Esophagus squamous epithelium (tissue), 5 donors: Measurements from ENCODE around the gene AMBP. TPM values are rescaled to one million over a fixed set of nuclear protein-coding genes. Genes with fewer than 3 reads are reported as not detected.

Experiments
- DNase-seq: peaks from one replicate; lab custom pipeline; 2025; lab: John Stamatoyannopoulos, UW
- H3K27ac ChIP-seq, 4 donors: fragments of 200-600 bp; sonication (generic); one replicate each; pipeline ENCODE4 v1.5.1; 2016 to 2019; ENCODE audit warnings: mild to moderate bottlenecking in 1 of 4
- H3K27me3 ChIP-seq, 4 donors: fragments of 200-600 bp; sonication (generic); 1 replicate in 3 of 4; 2 replicates in 1 of 4; pipeline versions ENCODE4 v1.5.1 to v1.6.0; 2017 to 2021; ENCODE audit warnings: antibody characterized with exemption in 1 of 4
- H3K36me3 ChIP-seq, 3 donors: fragments of 200-600 bp; sonication (generic); one replicate each; pipeline ENCODE4 v1.5.1; 2016 to 2019
- H3K4me1 ChIP-seq, 3 donors: fragments of 200-600 bp; sonication (generic); one replicate each; pipeline ENCODE4 v1.5.1; 2017 to 2019
- H3K4me3 ChIP-seq, 4 donors: fragments of 200-600 bp; sonication (generic); 1 replicate in 3 of 4; 2 replicates in 1 of 4; pipeline ENCODE4 v1.5.1; 2016 to 2019; ENCODE audit warnings: mild to moderate bottlenecking in 2 of 4, moderate library complexity in 1 of 4
- H3K9me3 ChIP-seq, 3 donors: fragments of 200-600 bp; sonication (generic); one replicate each; pipeline ENCODE4 v1.5.1; 2016 to 2019
- CTCF ChIP-seq, 6 experiments: fragments of 450-650 bp in 4 of 6; fragments of 200-600 bp in 2 of 6; sonication (generic) in 2 of 6; IDR thresholded peaks; one replicate each; pipeline ENCODE4 v1.5.1; 2016 to 2019; ENCODE audit warnings: antibody characterized with exemption in 6 of 6, mild to moderate bottlenecking in 4 of 6, moderate library complexity in 4 of 6
- POLR2A ChIP-seq, 4 donors: fragments of 450-650 bp; IDR thresholded peaks; one replicate each; pipeline ENCODE4 v1.6.1; 2017; ENCODE audit warnings: antibody characterized with exemption in 4 of 4, mild to moderate bottlenecking in 4 of 4, moderate library complexity in 3 of 4
- WGBS, 2 donors: methylation state at CpG; one replicate each; pipeline ENCODE4 v1.1.5; 2018; 5-methylcytosine and 5-hydroxymethylcytosine counted together
- intact Hi-C: fragments of 100-400 bp; cut with DNase I; formaldehyde crosslinking; loops from one replicate; pipeline ENCODE4 v1.15.0; 2022
- total RNA-seq, 4 donors: library from RNA; depleted of rRNA; stranded (reverse); fragments of >200 nt; gene quantifications; one replicate each; pipeline ENCODE4 v1.1.0, GENCODE V29; 2016
- donor health status: DM: yes; HTN: yes; CAD: no.

AMBP gene
- total RNA-seq, 4 donors from 2014 or later, result 0.19 to 2.5 TPM; not detected in 2

DNA sequence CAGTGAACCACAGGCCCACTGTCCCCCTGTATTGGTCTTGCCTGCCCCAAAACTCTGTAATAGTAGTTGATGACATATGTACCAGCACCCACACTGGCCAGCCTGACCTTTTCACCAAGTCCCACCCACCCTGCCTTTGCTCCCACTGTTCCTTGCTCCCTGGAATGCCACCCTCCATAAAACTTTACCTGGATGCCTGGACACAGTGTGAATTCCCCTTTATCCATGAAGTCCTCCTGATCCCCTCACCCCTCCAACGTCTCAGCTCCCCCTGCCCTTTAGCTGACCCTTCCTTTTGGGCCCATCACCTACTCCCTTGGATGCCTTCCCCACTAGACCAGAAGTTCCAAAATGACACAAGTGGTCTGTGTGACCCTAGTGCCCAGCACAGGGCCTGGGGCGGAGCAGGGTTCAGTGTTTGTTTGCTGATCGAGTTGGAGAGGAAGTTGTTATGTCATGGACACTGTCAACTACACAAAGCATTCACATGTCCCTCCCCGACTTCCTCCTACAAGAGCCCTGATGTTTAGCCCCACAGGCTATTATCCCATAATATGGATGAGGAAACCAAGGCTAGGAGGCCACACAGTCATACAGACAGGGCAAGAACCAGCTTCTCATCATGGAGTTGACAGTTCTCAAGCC is 16.1 kb downstream of the AMBP start:
- intact Hi-C loops, result no loop called here
- TF ChIP-seq POLR2A (IDR thresholded peaks at IDR 0.05) (no peak), CTCF (IDR thresholded peaks at IDR 0.05) (no peak)

DNA sequence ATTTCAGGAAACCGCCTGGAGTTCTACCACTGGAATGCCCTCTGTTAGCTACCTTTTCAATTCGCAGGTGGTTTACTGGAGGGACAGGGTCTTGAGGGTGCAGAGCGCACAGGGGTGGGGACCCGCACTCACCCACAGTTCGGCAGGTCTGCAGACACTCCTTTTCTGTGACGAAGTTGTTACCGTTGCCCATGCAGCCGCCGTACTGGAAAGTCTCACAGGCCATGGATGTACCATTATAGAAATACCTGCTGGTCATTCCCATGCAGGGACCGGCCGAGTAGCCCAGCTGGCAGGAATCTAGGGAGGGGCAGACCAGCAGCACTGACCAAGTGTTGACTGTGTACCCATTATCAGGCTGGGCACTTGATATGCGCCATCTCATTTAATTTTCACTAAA is 16.8 kb downstream of the AMBP start:
- H3K27me3 ChIP-seq, result peaks cover 0 to 23% (median 0%) of the 10 kb centered on the region in 4 donors
- H3K4me3 ChIP-seq, result no peak overlapping the region
- 91 to 96% methylated on average over 9 to 10 of the region's 12 CpGs for WGBS, 2 donors
- DNase-seq, result no peak
- no peaks in the 10 kb centered on the region for H3K9me3 ChIP-seq
- no peak overlapping the region for H3K27ac ChIP-seq
- TF ChIP-seq CTCF (IDR thresholded peaks at IDR 0.05) (no peak), POLR2A (IDR thresholded peaks at IDR 0.05) (no peak)
- H3K4me1 ChIP-seq, result no peaks in the 10 kb centered on the region
- intact Hi-C loops, result no loop called here
- H3K36me3 ChIP-seq, result no peaks in the 10 kb centered on the region

More for the DNA sequence above, 16.1 kb downstream of the AMBP start:
- Histone ChIP-seq H3K27ac (no peak overlapping the region), H3K9me3 (no peaks in the 10 kb centered on the region), H3K4me3 (no peak overlapping the region), H3K4me1 (no peaks in the 10 kb centered on the region), H3K27me3 (peaks cover 0 to 25% (median 0%) of the 10 kb centered on the region in 4 donors), H3K36me3 (no peaks in the 10 kb centered on the region)
- DNase-seq, result no peak
- WGBS, 2 donors, result 56 to 68% methylated on average over 4 of the region's 4 CpGs

- H3K27me3 ChIP-seq, result peaks cover 0 to 17% (median 0%) of the 10 kb centered on the region in 4 donors
- DNase-seq, result no peak
- no peaks in the 10 kb centered on the region for H3K4me1 ChIP-seq
- no peaks in the 10 kb centered on the region for H3K9me3 ChIP-seq
- intact Hi-C loops, result no loop called here
- TF ChIP-seq CTCF (IDR thresholded peaks at IDR 0.05) (no peak), POLR2A (IDR thresholded peaks at IDR 0.05) (no peak)
- no peak overlapping the region for H3K4me3 ChIP-seq
- no peak overlapping the region for H3K27ac ChIP-seq
- no peaks in the 10 kb centered on the region for H3K36me3 ChIP-seq
- 79% methylated on average over 2 to 5 of the region's 9 CpGs for WGBS, 2 donors
Observed at GRCh38 chr9:114060711-114061110, 17.4 kb downstream of the AMBP start.

DNA sequence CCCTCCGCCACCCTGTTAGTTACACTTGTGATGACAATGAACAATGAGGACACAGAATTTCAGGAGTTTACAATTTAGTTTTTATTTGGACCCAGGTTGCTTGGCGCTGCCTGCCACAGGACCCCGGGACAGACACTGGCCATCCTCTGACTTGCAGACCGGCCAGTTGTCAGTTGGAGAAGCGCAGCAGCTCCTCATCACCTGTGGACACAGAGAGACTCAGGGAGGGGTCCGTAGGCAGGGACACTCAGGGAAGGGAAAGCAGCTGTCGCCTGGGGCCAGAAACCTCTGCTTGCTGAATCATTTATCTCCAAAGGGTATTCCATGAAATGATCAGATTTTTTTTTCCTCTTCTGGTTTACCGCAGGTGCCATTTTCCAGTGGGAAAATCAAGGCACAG is 18.0 kb downstream of the AMBP start:
- DNase-seq, result no peak
- no peaks in the 10 kb centered on the region for H3K4me1 ChIP-seq
- WGBS, 2 donors, result 80 to 84% methylated on average over 6 to 8 of the region's 8 CpGs
- no peak overlapping the region for H3K27ac ChIP-seq
- H3K4me3 ChIP-seq, result no peak overlapping the region
- intact Hi-C loops, result no loop called here
- H3K9me3 ChIP-seq, result no peaks in the 10 kb centered on the region
- H3K27me3 ChIP-seq, result peaks cover 0 to 11% (median 0%) of the 10 kb centered on the region in 4 donors
- no peak for TF ChIP-seq POLR2A (IDR thresholded peaks at IDR 0.05)
- TF ChIP-seq CTCF (IDR thresholded peaks at IDR 0.05), result no peak
- no peaks in the 10 kb centered on the region for H3K36me3 ChIP-seq

GRCh38 chr9:114059047-114059803 is 18.9 kb downstream of the AMBP start:
- no peaks in the 10 kb centered on the region for H3K36me3 ChIP-seq
- no peaks in the 10 kb centered on the region for H3K4me1 ChIP-seq
- H3K27me3 ChIP-seq, result peaks cover 0 to 10% (median 0%) of the 10 kb centered on the region in 4 donors
- H3K27ac ChIP-seq, result no peak overlapping the region
- 59 to 69% methylated on average over 6 of the region's 8 CpGs for WGBS, 2 donors
- intact Hi-C loops, result no loop called here
- no peak for DNase-seq
- no peaks in the 10 kb centered on the region for H3K9me3 ChIP-seq
- no peak overlapping the region for H3K4me3 ChIP-seq
- no peak for TF ChIP-seq CTCF (IDR thresholded peaks at IDR 0.05)
- TF ChIP-seq POLR2A (IDR thresholded peaks at IDR 0.05), result no peak
